Measurements from ENCODE around the gene MLYCD.

- TF ChIP-seq, protein P1, sequence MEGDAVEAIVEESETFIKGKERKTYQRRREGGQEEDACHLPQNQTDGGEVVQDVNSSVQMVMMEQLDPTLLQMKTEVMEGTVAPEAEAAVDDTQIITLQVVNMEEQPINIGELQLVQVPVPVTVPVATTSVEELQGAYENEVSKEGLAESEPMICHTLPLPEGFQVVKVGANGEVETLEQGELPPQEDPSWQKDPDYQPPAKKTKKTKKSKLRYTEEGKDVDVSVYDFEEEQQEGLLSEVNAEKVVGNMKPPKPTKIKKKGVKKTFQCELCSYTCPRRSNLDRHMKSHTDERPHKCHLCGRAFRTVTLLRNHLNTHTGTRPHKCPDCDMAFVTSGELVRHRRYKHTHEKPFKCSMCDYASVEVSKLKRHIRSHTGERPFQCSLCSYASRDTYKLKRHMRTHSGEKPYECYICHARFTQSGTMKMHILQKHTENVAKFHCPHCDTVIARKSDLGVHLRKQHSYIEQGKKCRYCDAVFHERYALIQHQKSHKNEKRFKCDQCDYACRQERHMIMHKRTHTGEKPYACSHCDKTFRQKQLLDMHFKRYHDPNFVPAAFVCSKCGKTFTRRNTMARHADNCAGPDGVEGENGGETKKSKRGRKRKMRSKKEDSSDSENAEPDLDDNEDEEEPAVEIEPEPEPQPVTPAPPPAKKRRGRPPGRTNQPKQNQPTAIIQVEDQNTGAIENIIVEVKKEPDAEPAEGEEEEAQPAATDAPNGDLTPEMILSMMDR (optimal IDR thresholded peaks at IDR 0.05 in 1 of 3, IDR thresholded peaks at IDR 0.05 in 1 of 3, conservative IDR thresholded peaks at IDR 0.05 in 1 of 3; ENCODE audit: extremely low read depth in 1 of 3, insufficient read depth in 2 of 3, low read length in 3 of 3): no peak
- no peak for TF ChIP-seq EZH2 (IDR thresholded peaks at IDR 0.05; ENCODE audit: low read length)
Measured at GRCh38 chr16:83939266-83939855, 40.4 kb downstream of the MLYCD start.
